ENCODE results near the gene KRTAP9-7.

The KRTAP9-7 gene

GRCh38 chr17:41301916-41302901, 26.7 kb downstream of the KRTAP9-7 start, which contains the start of gene KRTAP29-1:
Gene KRTAP29-1 (minus strand): TSS chr17:41302851. CDS start chr17:41302851, 0 bp downstream.
- DNase-seq (ENCODE audit: insufficient read length, low spot score) = no peak
- TF ChIP-seq POU2F2 (IDR thresholded peaks at IDR 0.05; ENCODE audit: low read depth, low read length) (no peak), POLR2A (IDR thresholded peaks at IDR 0.05; ENCODE audit: low read depth, low read length) (no peak), POLR2AphosphoS5 (IDR thresholded peaks at IDR 0.05; ENCODE audit: low read depth, low read length) (no peak), PAX5 (IDR thresholded peaks at IDR 0.05; ENCODE audit: insufficient read depth, low read length, severe bottlenecking) (no peak), TAF1 (IDR thresholded peaks at IDR 0.05; ENCODE audit: low read depth, low read length) (no peak), SPI1 (IDR thresholded peaks at IDR 0.05; ENCODE audit: low read depth, low read length) (no peak)
- FAIRE-seq = no peak

- TF ChIP-seq TAF1 (IDR thresholded peaks at IDR 0.05; ENCODE audit: low read depth, low read length) (no peak), PAX5 (IDR thresholded peaks at IDR 0.05; ENCODE audit: insufficient read depth, low read length, severe bottlenecking) (no peak), POLR2A (IDR thresholded peaks at IDR 0.05; ENCODE audit: low read depth, low read length) (no peak), POLR2AphosphoS5 (IDR thresholded peaks at IDR 0.05; ENCODE audit: low read depth, low read length) (no peak), POU2F2 (IDR thresholded peaks at IDR 0.05; ENCODE audit: low read depth, low read length) (no peak), SPI1 (IDR thresholded peaks at IDR 0.05; ENCODE audit: low read depth, low read length) (no peak)
- FAIRE-seq (no peak), DNase-seq (ENCODE audit: insufficient read length, low spot score) (no peak)
Measured at GRCh38 chr17:41302981-41303380, 27.5 kb downstream of the KRTAP9-7 start.

- no peak for FAIRE-seq
- TF ChIP-seq SPI1 (IDR thresholded peaks at IDR 0.05; ENCODE audit: low read depth, low read length) (no peak), TAF1 (IDR thresholded peaks at IDR 0.05; ENCODE audit: low read depth, low read length) (no peak), POU2F2 (IDR thresholded peaks at IDR 0.05; ENCODE audit: low read depth, low read length) (no peak), POLR2AphosphoS5 (IDR thresholded peaks at IDR 0.05; ENCODE audit: low read depth, low read length) (no peak), PAX5 (IDR thresholded peaks at IDR 0.05; ENCODE audit: insufficient read depth, low read length, severe bottlenecking) (no peak), POLR2A (IDR thresholded peaks at IDR 0.05; ENCODE audit: low read depth, low read length) (no peak)
- DNase-seq (ENCODE audit: insufficient read length, low spot score) = no peak
Measured at GRCh38 chr17:41304091-41304490, 28.6 kb downstream of the KRTAP9-7 start.

- DNase-seq (ENCODE audit: insufficient read length, low spot score) (no peak), FAIRE-seq (no peak)
- TF ChIP-seq TAF1 (IDR thresholded peaks at IDR 0.05; ENCODE audit: low read depth, low read length) = no peak
- no peak for TF ChIP-seq PAX5 (IDR thresholded peaks at IDR 0.05; ENCODE audit: insufficient read depth, low read length, severe bottlenecking)
- no peak for TF ChIP-seq POLR2AphosphoS5 (IDR thresholded peaks at IDR 0.05; ENCODE audit: low read depth, low read length)
- no peak for TF ChIP-seq POLR2A (IDR thresholded peaks at IDR 0.05; ENCODE audit: low read depth, low read length)
- TF ChIP-seq POU2F2 (IDR thresholded peaks at IDR 0.05; ENCODE audit: low read depth, low read length) = no peak
- no peak for TF ChIP-seq SPI1 (IDR thresholded peaks at IDR 0.05; ENCODE audit: low read depth, low read length)
Measured at GRCh38 chr17:41307647-41308046, 32.1 kb downstream of the KRTAP9-7 start.

GRCh38 chr17:41308251-41308917, 32.9 kb downstream of the KRTAP9-7 start:
- DNase-seq (ENCODE audit: insufficient read length, low spot score) = no peak
- FAIRE-seq = no peak
- TF ChIP-seq PAX5 (IDR thresholded peaks at IDR 0.05; ENCODE audit: insufficient read depth, low read length, severe bottlenecking) (no peak), TAF1 (IDR thresholded peaks at IDR 0.05; ENCODE audit: low read depth, low read length) (no peak), SPI1 (IDR thresholded peaks at IDR 0.05; ENCODE audit: low read depth, low read length) (no peak), POU2F2 (IDR thresholded peaks at IDR 0.05; ENCODE audit: low read depth, low read length) (no peak), POLR2AphosphoS5 (IDR thresholded peaks at IDR 0.05; ENCODE audit: low read depth, low read length) (no peak), POLR2A (IDR thresholded peaks at IDR 0.05; ENCODE audit: low read depth, low read length) (no peak)

GRCh38 chr17:41308918-41309359, 33.4 kb downstream of the KRTAP9-7 start, which contains the start of gene KRTAP16-1:
Gene KRTAP16-1 (minus strand): TSS chr17:41309309. CDS start chr17:41309253, 56 bp downstream.
- TF ChIP-seq TAF1 (IDR thresholded peaks at IDR 0.05; ENCODE audit: low read depth, low read length) (no peak), POLR2AphosphoS5 (IDR thresholded peaks at IDR 0.05; ENCODE audit: low read depth, low read length) (no peak), POLR2A (IDR thresholded peaks at IDR 0.05; ENCODE audit: low read depth, low read length) (no peak), POU2F2 (IDR thresholded peaks at IDR 0.05; ENCODE audit: low read depth, low read length) (no peak), PAX5 (IDR thresholded peaks at IDR 0.05; ENCODE audit: insufficient read depth, low read length, severe bottlenecking) (no peak), SPI1 (IDR thresholded peaks at IDR 0.05; ENCODE audit: low read depth, low read length) (no peak)
- DNase-seq (ENCODE audit: insufficient read length, low spot score) = no peak
- FAIRE-seq = no peak

GRCh38 chr17:41311111-41311510, 35.6 kb downstream of the KRTAP9-7 start:
- DNase-seq (ENCODE audit: insufficient read length, low spot score) = no peak
- TF ChIP-seq POU2F2 (IDR thresholded peaks at IDR 0.05; ENCODE audit: low read depth, low read length) = no peak
- TF ChIP-seq POLR2A (IDR thresholded peaks at IDR 0.05; ENCODE audit: low read depth, low read length) = no peak
- TF ChIP-seq POLR2AphosphoS5 (IDR thresholded peaks at IDR 0.05; ENCODE audit: low read depth, low read length) = no peak
- TF ChIP-seq SPI1 (IDR thresholded peaks at IDR 0.05; ENCODE audit: low read depth, low read length) = no peak
- no peak for TF ChIP-seq PAX5 (IDR thresholded peaks at IDR 0.05; ENCODE audit: insufficient read depth, low read length, severe bottlenecking)
- no peak for TF ChIP-seq TAF1 (IDR thresholded peaks at IDR 0.05; ENCODE audit: low read depth, low read length)

GRCh38 chr17:41315204-41315794, 39.8 kb downstream of the KRTAP9-7 start, which contains the start of gene KRTAP17-1:
Gene KRTAP17-1 (minus strand): TSS chr17:41315710. CDS start chr17:41315650, 60 bp downstream.
- DNase-seq (ENCODE audit: insufficient read length, low spot score) (no peak), FAIRE-seq (no peak)
- TF ChIP-seq POLR2A (IDR thresholded peaks at IDR 0.05; ENCODE audit: low read depth, low read length) (no peak), PAX5 (IDR thresholded peaks at IDR 0.05; ENCODE audit: insufficient read depth, low read length, severe bottlenecking) (no peak), POU2F2 (IDR thresholded peaks at IDR 0.05; ENCODE audit: low read depth, low read length) (no peak), SPI1 (IDR thresholded peaks at IDR 0.05; ENCODE audit: low read depth, low read length) (no peak), POLR2AphosphoS5 (IDR thresholded peaks at IDR 0.05; ENCODE audit: low read depth, low read length) (no peak), TAF1 (IDR thresholded peaks at IDR 0.05; ENCODE audit: low read depth, low read length) (no peak)

More at GRCh38 chr17:41311111-41311510, 35.6 kb downstream of the KRTAP9-7 start:
- no peak for FAIRE-seq

Data from GM12891 (cell line).